ENCODE data around the gene OPN3. TPM values are rescaled to one million over a fixed set of nuclear protein-coding genes. Genes with fewer than 3 reads are reported as not detected.

Gene OPN3
- polyA plus RNA-seq, 1 donor from 2014 or later = 2.7 TPM

DNA sequence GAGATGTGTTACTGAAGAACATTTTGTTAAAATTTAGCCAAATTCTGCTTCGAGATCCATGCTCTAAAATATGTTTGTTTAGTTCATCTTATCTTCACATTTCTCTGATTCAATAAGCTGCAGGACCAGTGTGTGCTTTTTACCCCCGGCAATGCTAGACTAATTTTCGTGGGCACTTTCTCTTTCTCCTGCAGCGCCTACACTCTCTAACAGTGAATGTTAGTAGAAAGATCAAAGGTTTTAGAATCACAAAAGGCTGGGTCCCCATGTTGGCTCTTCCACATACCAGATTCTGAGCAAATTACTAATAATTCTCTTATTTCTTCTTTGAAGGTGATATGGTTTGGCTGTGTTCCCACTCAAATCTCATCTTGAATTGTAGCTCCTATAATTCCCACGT, 8.5 kb downstream of the OPN3 start:
- TF ChIP-seq MXI1 (conservative IDR thresholded peaks at IDR 0.05; ENCODE audit: poor library complexity, severe bottlenecking) = no peak
- H3K4me3 ChIP-seq (ENCODE audit: low read length) = no peak overlapping the region
- H3K9me2 ChIP-seq (ENCODE audit: insufficient read depth, low read length) = no peaks in the 10 kb centered on the region
- H3K79me2 ChIP-seq (replicated peaks; ENCODE audit: insufficient read depth, low read length) = peaks cover 8% of the 10 kb centered on the region
- no peaks in the 10 kb centered on the region for H3K9me3 ChIP-seq (ENCODE audit: low read length)
- no peaks in the 10 kb centered on the region for H3F3A ChIP-seq (ENCODE audit: insufficient read depth, low read length, poor library complexity, severe bottlenecking)
- H3K27me3 ChIP-seq (ENCODE audit: insufficient read depth, low read depth, low read length) = no peaks in the 10 kb centered on the region
- no peak overlapping the region for H3K4me2 ChIP-seq (ENCODE audit: low read length)
- no peak overlapping the region for H2AFZ ChIP-seq (ENCODE audit: low read depth, low read length)
- H3K36me3 ChIP-seq (ENCODE audit: insufficient read depth, low read length) = peaks cover 13% of the 10 kb centered on the region
- H4K20me1 ChIP-seq (ENCODE audit: insufficient read depth) = no peaks in the 10 kb centered on the region
- H3K9ac ChIP-seq (ENCODE audit: low read length) = no peak overlapping the region
- H3K27ac ChIP-seq (ENCODE audit: low read length) = no peak overlapping the region

DNA sequence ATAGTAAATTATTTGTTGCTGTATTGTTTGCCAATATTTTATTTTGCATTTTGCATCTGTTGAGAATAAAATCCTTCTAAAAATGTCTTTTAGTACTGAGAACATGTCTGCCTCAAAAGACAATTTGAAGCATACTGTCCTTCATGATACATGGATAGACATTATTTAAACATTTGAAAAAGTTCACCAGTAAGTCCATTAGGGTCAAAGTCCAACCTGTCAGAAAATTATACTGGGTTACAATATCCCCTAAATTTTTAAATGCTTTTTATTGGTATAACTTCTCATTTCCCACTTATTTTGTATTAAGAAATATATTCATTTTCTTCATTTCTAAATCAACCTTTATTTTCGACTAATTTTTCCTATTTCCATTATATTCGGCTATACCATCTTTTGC, 9.3 kb downstream of the OPN3 start:
- Histone ChIP-seq H3K9me2 (ENCODE audit: insufficient read depth, low read length) (no peaks in the 10 kb centered on the region), H4K20me1 (ENCODE audit: insufficient read depth) (no peaks in the 10 kb centered on the region), H3K9ac (ENCODE audit: low read length) (no peak overlapping the region), H3K4me3 (ENCODE audit: low read length) (no peak overlapping the region), H3K27me3 (ENCODE audit: insufficient read depth, low read depth, low read length) (no peaks in the 10 kb centered on the region), H2AFZ (ENCODE audit: low read depth, low read length) (no peak overlapping the region), H3K79me2 (replicated peaks; ENCODE audit: insufficient read depth, low read length) (peaks cover 8% of the 10 kb centered on the region), H3K9me3 (ENCODE audit: low read length) (no peaks in the 10 kb centered on the region), H3K27ac (ENCODE audit: low read length) (no peak overlapping the region), H3K36me3 (ENCODE audit: insufficient read depth, low read length) (peaks cover 13% of the 10 kb centered on the region), H3F3A (ENCODE audit: insufficient read depth, low read length, poor library complexity, severe bottlenecking) (no peaks in the 10 kb centered on the region), H3K4me2 (ENCODE audit: low read length) (no peak overlapping the region)
- no peak for TF ChIP-seq TAF1 (IDR thresholded peaks at IDR 0.05; ENCODE audit: low read depth)

DNA sequence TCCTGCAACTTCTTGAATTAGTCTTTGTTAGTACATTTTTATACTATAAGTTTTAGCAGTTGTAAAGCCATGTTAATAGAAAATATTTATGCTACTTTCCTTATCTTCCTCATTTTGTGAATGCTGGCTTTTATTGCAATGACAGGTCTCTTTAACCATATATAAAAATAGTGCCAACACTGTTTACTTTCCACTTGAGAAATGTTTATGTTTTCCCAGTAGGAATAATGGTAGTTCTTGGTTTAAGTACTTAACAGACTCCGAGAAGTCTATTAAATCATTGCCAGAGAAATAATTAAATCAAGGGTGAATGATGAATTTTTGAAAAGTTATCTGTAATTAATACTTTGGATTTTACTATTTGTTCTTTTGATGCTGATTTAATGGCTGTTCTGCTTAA, 9.7 kb downstream of the OPN3 start:
- Histone ChIP-seq H3F3A (ENCODE audit: insufficient read depth, low read length, poor library complexity, severe bottlenecking) (no peaks in the 10 kb centered on the region), H3K79me2 (replicated peaks; ENCODE audit: insufficient read depth, low read length) (peaks cover 8% of the 10 kb centered on the region), H3K27me3 (ENCODE audit: insufficient read depth, low read depth, low read length) (no peaks in the 10 kb centered on the region), H3K27ac (ENCODE audit: low read length) (no peak overlapping the region), H3K36me3 (ENCODE audit: insufficient read depth, low read length) (peaks cover 12% of the 10 kb centered on the region), H3K9ac (ENCODE audit: low read length) (no peak overlapping the region), H2AFZ (ENCODE audit: low read depth, low read length) (no peak overlapping the region), H4K20me1 (ENCODE audit: insufficient read depth) (no peaks in the 10 kb centered on the region), H3K9me2 (ENCODE audit: insufficient read depth, low read length) (no peaks in the 10 kb centered on the region), H3K4me2 (ENCODE audit: low read length) (no peak overlapping the region), H3K4me3 (ENCODE audit: low read length) (no peak overlapping the region), H3K9me3 (ENCODE audit: low read length) (no peaks in the 10 kb centered on the region)
- TF ChIP-seq TAF1 (IDR thresholded peaks at IDR 0.05; ENCODE audit: low read depth) (no peak), POLR2AphosphoS5 (IDR thresholded peaks at IDR 0.05) (no peak), EZH2 (IDR thresholded peaks at IDR 0.05; ENCODE audit: borderline replicate concordance, insufficient read depth, low read length, poor library complexity, severe bottlenecking) (no peak), EP300 (conservative IDR thresholded peaks at IDR 0.05; ENCODE audit: poor library complexity, severe bottlenecking) (no peak), SMC3 (conservative IDR thresholded peaks at IDR 0.05; ENCODE audit: poor library complexity) (no peak), MXI1 (conservative IDR thresholded peaks at IDR 0.05; ENCODE audit: poor library complexity, severe bottlenecking) (no peak), RAD21 (conservative IDR thresholded peaks at IDR 0.05) (no peak)
- TF ChIP-seq, protein P1, sequence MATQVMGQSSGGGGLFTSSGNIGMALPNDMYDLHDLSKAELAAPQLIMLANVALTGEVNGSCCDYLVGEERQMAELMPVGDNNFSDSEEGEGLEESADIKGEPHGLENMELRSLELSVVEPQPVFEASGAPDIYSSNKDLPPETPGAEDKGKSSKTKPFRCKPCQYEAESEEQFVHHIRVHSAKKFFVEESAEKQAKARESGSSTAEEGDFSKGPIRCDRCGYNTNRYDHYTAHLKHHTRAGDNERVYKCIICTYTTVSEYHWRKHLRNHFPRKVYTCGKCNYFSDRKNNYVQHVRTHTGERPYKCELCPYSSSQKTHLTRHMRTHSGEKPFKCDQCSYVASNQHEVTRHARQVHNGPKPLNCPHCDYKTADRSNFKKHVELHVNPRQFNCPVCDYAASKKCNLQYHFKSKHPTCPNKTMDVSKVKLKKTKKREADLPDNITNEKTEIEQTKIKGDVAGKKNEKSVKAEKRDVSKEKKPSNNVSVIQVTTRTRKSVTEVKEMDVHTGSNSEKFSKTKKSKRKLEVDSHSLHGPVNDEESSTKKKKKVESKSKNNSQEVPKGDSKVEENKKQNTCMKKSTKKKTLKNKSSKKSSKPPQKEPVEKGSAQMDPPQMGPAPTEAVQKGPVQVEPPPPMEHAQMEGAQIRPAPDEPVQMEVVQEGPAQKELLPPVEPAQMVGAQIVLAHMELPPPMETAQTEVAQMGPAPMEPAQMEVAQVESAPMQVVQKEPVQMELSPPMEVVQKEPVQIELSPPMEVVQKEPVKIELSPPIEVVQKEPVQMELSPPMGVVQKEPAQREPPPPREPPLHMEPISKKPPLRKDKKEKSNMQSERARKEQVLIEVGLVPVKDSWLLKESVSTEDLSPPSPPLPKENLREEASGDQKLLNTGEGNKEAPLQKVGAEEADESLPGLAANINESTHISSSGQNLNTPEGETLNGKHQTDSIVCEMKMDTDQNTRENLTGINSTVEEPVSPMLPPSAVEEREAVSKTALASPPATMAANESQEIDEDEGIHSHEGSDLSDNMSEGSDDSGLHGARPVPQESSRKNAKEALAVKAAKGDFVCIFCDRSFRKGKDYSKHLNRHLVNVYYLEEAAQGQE (IDR thresholded peaks at IDR 0.05; ENCODE audit: borderline replicate concordance) = no peak
- TF ChIP-seq, protein P2, sequence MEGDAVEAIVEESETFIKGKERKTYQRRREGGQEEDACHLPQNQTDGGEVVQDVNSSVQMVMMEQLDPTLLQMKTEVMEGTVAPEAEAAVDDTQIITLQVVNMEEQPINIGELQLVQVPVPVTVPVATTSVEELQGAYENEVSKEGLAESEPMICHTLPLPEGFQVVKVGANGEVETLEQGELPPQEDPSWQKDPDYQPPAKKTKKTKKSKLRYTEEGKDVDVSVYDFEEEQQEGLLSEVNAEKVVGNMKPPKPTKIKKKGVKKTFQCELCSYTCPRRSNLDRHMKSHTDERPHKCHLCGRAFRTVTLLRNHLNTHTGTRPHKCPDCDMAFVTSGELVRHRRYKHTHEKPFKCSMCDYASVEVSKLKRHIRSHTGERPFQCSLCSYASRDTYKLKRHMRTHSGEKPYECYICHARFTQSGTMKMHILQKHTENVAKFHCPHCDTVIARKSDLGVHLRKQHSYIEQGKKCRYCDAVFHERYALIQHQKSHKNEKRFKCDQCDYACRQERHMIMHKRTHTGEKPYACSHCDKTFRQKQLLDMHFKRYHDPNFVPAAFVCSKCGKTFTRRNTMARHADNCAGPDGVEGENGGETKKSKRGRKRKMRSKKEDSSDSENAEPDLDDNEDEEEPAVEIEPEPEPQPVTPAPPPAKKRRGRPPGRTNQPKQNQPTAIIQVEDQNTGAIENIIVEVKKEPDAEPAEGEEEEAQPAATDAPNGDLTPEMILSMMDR (IDR thresholded peaks at IDR 0.05; ENCODE audit: poor library complexity, severe bottlenecking) = no peak

Data from neural cell (in vitro differentiated cells).